ENCODE measurements around the gene PSMB7.
"Not testable (repeated sequence)": the region's sequence is repeated elsewhere in the genome, so short reads cannot be mapped to it uniquely, and the experiment has no call there.

The PSMB7 gene

GRCh38 chr9:124443625-124444024 is 28.4 kb upstream of the PSMB7 start:
- DNase-seq (ENCODE audit: low read depth in 2 of 2) = no peak

GRCh38 chr9:124442826-124443225 is 27.6 kb upstream of the PSMB7 start:
- no peak for DNase-seq (ENCODE audit: low read depth in 2 of 2)

GRCh38 chr9:124442379-124442778 is 27.1 kb upstream of the PSMB7 start:
- DNase-seq (ENCODE audit: low read depth in 2 of 2) = no peak

GRCh38 chr9:124441291-124441690 is 26.0 kb upstream of the PSMB7 start:
- DNase-seq (ENCODE audit: low read depth in 2 of 2) = no peak

- no peak for DNase-seq (ENCODE audit: low read depth in 2 of 2)
Measured at GRCh38 chr9:124440786-124441185, 25.5 kb upstream of the PSMB7 start.

- no peak for DNase-seq (ENCODE audit: low read depth in 2 of 2)
Measured at GRCh38 chr9:124439686-124440243, 24.5 kb upstream of the PSMB7 start.

DNA sequence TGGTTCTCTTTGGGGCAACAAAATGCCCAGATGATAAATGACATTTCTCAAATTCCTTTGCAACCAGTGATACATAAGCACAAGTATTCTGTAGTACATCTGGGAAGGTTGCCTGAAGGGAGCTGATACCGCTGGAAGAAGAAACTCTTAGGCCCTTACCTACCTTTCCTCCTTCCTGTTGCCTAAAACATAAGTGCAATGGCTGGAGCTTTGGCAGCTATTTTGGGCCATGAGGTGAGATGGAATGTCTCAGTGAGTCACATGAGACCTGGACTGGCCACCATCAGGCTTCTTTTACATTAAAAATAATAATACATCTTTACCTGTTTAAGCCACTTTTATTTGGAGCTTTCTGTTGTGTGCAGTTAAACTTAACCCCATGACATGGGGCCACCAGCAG is 23.8 kb upstream of the PSMB7 start:
- no peak for DNase-seq (ENCODE audit: low read depth in 2 of 2)

GRCh38 chr9:124438091-124438490 is 22.8 kb upstream of the PSMB7 start:
- DNase-seq (ENCODE audit: low read depth in 2 of 2) = no peak

GRCh38 chr9:124437086-124437485 is 21.8 kb upstream of the PSMB7 start:
- no peak for DNase-seq (ENCODE audit: low read depth in 2 of 2)

DNA sequence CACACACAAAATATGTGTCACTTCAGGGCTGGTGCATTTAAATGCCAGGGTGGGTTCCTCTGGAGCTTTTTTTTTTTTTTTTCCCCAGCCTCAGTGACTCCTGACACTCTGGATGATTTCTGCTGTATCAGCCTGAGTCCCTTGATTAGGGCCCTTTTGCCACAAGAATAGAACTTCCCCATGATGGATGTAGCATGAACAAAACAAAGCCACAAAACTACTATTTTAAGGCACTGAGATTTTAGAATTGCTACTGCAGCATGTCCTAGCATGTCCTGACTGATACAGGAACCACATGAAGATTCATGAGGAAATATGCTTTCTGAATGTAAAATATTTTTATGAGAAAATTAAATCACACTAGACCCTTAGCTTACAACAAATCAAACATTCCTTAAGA is 21.1 kb upstream of the PSMB7 start:
- DNase-seq (ENCODE audit: low read depth in 2 of 2) = no peak

GRCh38 chr9:124429530-124429867 is 14.3 kb upstream of the PSMB7 start:
- DNase-seq (ENCODE audit: low read depth in 2 of 2) = no peak

- no peak for DNase-seq (ENCODE audit: low read depth in 2 of 2)
Measured at GRCh38 chr9:124428751-124429529, 13.7 kb upstream of the PSMB7 start.

DNA sequence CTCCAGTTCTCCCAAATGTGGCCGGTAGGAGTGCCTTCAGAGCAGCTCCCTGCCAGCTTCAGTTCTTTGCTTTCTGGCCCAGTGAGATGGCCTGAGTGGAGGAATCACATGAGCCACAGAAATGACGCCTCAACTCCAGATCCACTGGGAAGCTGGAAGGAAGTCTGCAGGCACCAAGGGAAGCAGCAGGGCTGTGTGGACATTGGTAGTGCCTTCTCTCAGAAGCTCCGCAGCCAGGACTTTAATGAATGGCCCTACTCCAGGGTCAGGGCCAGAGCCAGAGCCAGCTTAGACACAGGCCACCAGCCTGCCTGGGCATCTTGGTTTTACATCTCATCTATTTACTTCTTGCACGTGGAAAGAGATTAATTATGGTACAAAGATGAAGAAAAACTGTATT is 12.0 kb upstream of the PSMB7 start:
- no peak for DNase-seq (ENCODE audit: low read depth in 2 of 2)

GRCh38 chr9:124426361-124426760 is 11.1 kb upstream of the PSMB7 start:
- DNase-seq (ENCODE audit: low read depth in 2 of 2) = no peak

- DNase-seq (ENCODE audit: low read depth in 2 of 2) = not testable (repeated sequence)
Measured at GRCh38 chr9:124425733-124426132, 10.5 kb upstream of the PSMB7 start.

- DNase-seq (ENCODE audit: low read depth in 2 of 2) = no peak
Measured at GRCh38 chr9:124423591-124423990, 8.3 kb upstream of the PSMB7 start.

- no peak for DNase-seq (ENCODE audit: low read depth in 2 of 2)
Measured at GRCh38 chr9:124423155-124423554, 7.9 kb upstream of the PSMB7 start.

- DNase-seq (ENCODE audit: low read depth in 2 of 2) = no peak
Measured at GRCh38 chr9:124420991-124421543, 5.8 kb upstream of the PSMB7 start.

- DNase-seq (ENCODE audit: low read depth in 2 of 2) = no peak
Measured at GRCh38 chr9:124419832-124420489, 4.7 kb upstream of the PSMB7 start.

DNA sequence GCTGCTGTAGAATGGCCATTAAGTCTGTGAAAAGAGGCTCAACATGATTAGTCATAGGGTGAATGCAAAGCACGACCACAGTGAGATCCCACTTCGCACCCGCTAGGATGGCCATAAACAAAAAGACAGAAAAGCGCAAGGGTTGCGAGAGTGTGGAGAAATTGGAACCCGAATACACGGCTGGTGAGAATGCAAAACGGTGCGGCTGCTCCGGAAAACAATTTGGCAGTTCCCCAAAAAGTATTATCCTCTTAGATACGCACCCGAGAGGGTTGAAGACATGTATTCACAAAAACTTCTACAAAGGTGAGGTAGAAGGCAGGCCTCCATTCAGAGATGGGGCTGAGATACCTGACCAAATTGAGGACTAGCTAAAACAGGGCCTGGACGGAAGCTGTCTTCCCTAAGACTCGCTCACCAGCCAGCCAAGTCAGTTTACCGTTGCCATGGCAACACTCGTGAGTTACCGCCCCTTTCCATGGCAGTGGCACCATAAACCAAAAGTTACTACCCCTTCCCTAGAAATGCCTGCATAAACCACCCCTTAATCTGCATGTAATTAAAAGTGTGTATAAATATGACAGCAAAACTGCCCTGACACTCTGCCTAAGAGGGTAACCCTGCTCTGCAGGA is 726 bp upstream of the PSMB7 start:
- no peak for DNase-seq (ENCODE audit: low read depth in 2 of 2)

DNA sequence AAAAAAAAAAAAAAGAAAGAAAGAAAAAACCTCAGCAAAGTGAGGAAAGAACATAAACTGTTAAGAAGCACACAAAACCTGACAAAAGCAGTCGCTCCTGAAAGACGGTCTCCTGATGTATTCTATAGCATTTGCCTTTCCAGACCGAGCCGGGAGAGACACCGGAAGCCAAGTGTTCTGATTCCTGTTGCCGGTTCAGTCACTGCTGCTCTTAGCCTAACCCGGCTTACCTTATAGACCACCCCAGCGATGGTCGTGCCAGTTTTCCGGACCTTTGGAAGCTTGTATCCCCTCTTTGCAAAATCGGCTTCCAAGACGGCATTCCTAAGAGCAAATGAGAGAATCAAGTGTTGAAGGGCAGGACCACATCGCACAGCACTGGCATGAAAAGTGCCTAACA is 630 bp downstream of the PSMB7 start:
- DNase-seq (ENCODE audit: low read depth in 2 of 2) = no peak

- DNase-seq (ENCODE audit: low read depth in 2 of 2) = no peak
Measured at GRCh38 chr9:124412228-124412575, 3.0 kb downstream of the PSMB7 start.
